Endothelial cell of umbilical vein (primary cell): Measurements from ENCODE around the gene FILIP1. TPM values are rescaled to one million over a fixed set of nuclear protein-coding genes. Genes with fewer than 3 reads are reported as not detected.

Source experiments
- BruUV-seq: library from RNA; stranded (reverse); fragments of 400-500 nt; replicated peaks from 2 replicates; lab custom pipeline; 2021; lab: Mats Ljungman, UMichigan
- CTCF ChIA-PET: fragments of 300-600, 350-600 bp; sonication (Branson Sonifier 250); formaldehyde crosslinking; loops from one replicate; lab custom pipeline; 2021; ENCODE audit warnings: antibody characterized with exemption, inconsistent platforms; lab: Charles Lee
- POLR2A ChIA-PET: fragments of 300-600, 350-600 bp; sonication (Branson Sonifier 250); formaldehyde crosslinking; loops from one replicate; lab custom pipeline; 2021; ENCODE audit warnings: antibody characterized with exemption, inconsistent platforms; lab: Charles Lee
- DNase-seq: peaks from one replicate; pipeline ENCODE4 v3.0.0-alpha.2; 2011; ENCODE audit warnings: low read depth, low spot score
- FAIRE-seq: peaks from 2 replicates; lab custom pipeline; 2011; peaks lifted over from hg19 to GRCh38; lab: Jason Lieb, UNC
- H2AFZ ChIP-seq: 2 replicates; pipeline ENCODE4 v1.6.0; 2012; ENCODE audit warnings: low read depth, low read length, control low read depth, inconsistent platforms
- H3K27ac ChIP-seq: 2 replicates; pipeline ENCODE4 v1.5.1; 2011; ENCODE audit warnings: low read depth, mild to moderate bottlenecking, control low read depth, low read length, moderate library complexity; ENCODE audit not compliant: insufficient read depth
- H3K27me3 ChIP-seq, 2 experiments: 2 replicates each; pipeline versions ENCODE4 v1.6.0 to v1.6.1; 2011; ENCODE audit warnings: low read length in 2 of 2, mixed read lengths in 1 of 2; ENCODE audit not compliant: control insufficient read depth in 2 of 2, insufficient read depth in 2 of 2
- H3K36me3 ChIP-seq, 2 experiments: 2 replicates in 1 of 2; 3 replicates in 1 of 2; pipeline ENCODE4 v1.5.1; 2011; ENCODE audit warnings: low read length in 2 of 2, mild to moderate bottlenecking in 1 of 2, moderate library complexity in 1 of 2; ENCODE audit not compliant: control insufficient read depth in 2 of 2, insufficient read depth in 2 of 2; ENCODE audit errors: extremely low read depth in 1 of 2
- H3K4me1 ChIP-seq: 3 replicates; pipeline ENCODE4 v1.5.1; 2011; ENCODE audit warnings: mild to moderate bottlenecking, low read length; ENCODE audit not compliant: control insufficient read depth, insufficient read depth; ENCODE audit errors: extremely low read depth
- H3K4me2 ChIP-seq: 2 replicates; pipeline ENCODE4 v1.6.1; 2011; ENCODE audit warnings: low read length, control low read depth, mixed read lengths; ENCODE audit not compliant: insufficient read depth
- H3K4me3 ChIP-seq, 3 experiments: fragments of 200-600 bp in 1 of 3; sonication (generic), shearing (Covaris generic) in 1 of 3; replicated peaks in 1 of 3; 2 replicates each; pipeline ENCODE4 v1.5.1; 2011 to 2016; ENCODE audit warnings: control low read depth in 3 of 3, low read length in 3 of 3, mild to moderate bottlenecking in 2 of 3, inconsistent platforms in 1 of 3, low read depth in 1 of 3, moderate library complexity in 1 of 3; ENCODE audit not compliant: insufficient read depth in 1 of 3
- H3K79me2 ChIP-seq: 2 replicates; pipeline ENCODE4 v1.6.0; 2012; ENCODE audit warnings: low read length, inconsistent platforms; ENCODE audit not compliant: control insufficient read depth, insufficient read depth
- H3K9ac ChIP-seq: replicated peaks from 2 replicates; pipeline ENCODE3; 2011; ENCODE audit warnings: low read length, control low read depth; ENCODE audit not compliant: insufficient read depth; ENCODE audit errors: extremely low read depth
- H3K9me1 ChIP-seq: replicated peaks from 3 replicates; pipeline ENCODE4 v1.6.0; 2011; ENCODE audit warnings: mild to moderate bottlenecking, low read length; ENCODE audit not compliant: control insufficient read depth, insufficient read depth; ENCODE audit errors: extremely low read depth
- H3K9me3 ChIP-seq: replicated peaks from 2 replicates; pipeline ENCODE4 v1.5.1; 2012; ENCODE audit warnings: low read length, inconsistent platforms; ENCODE audit not compliant: control insufficient read depth, insufficient read depth
- H4K20me1 ChIP-seq: replicated peaks from 2 replicates; pipeline ENCODE3; 2011; ENCODE audit warnings: mild to moderate bottlenecking, low read length; ENCODE audit not compliant: control insufficient read depth, insufficient read depth; ENCODE audit errors: extremely low read depth
- EZH2 ChIP-seq: IDR thresholded peaks from 2 replicates; pipeline ENCODE4 v1.6.1; 2012; ENCODE audit warnings: borderline replicate concordance, low read depth, mild to moderate bottlenecking, moderate library complexity, low read length, inconsistent platforms; ENCODE audit not compliant: severe bottlenecking
- FOS ChIP-seq: IDR thresholded peaks from 2 replicates; pipeline ENCODE4 v1.6.1; 2011; ENCODE audit warnings: mild to moderate bottlenecking, low read length, moderate library complexity, borderline replicate concordance; ENCODE audit not compliant: insufficient read depth
- GATA2 ChIP-seq: IDR thresholded peaks from 2 replicates; pipeline ENCODE4 v1.7.0; 2011; ENCODE audit warnings: low read depth, mild to moderate bottlenecking, moderate library complexity, mixed read lengths, low read length; ENCODE audit not compliant: insufficient read length, insufficient read depth
- JUN ChIP-seq: IDR thresholded peaks from 2 replicates; pipeline ENCODE4 v1.6.1; 2011; ENCODE audit warnings: borderline replicate concordance, low read depth; ENCODE audit not compliant: insufficient read length, insufficient read depth
- MYC ChIP-seq: IDR thresholded peaks from one replicate; pipeline ENCODE4 v1.6.1; 2011; ENCODE audit warnings: mild to moderate bottlenecking, low read depth, low read length
- POLR2A ChIP-seq: IDR thresholded peaks from 2 replicates; pipeline ENCODE4 v1.6.1; 2012; ENCODE audit warnings: low read depth, mild to moderate bottlenecking, control low read depth, low read length
- POLR2AphosphoS5 ChIP-seq: IDR thresholded peaks from 2 replicates; pipeline ENCODE4 v1.6.1; 2012; ENCODE audit warnings: low read depth, mild to moderate bottlenecking, control low read depth, low read length, moderate library complexity; ENCODE audit not compliant: insufficient read depth
- dilution Hi-C: fragments of 300-500 bp; cut with MboI; formaldehyde crosslinking; loops from one replicate; pipeline ENCODE4 v1.15.0; 2019; ENCODE audit warnings: low sequenced_read_pairs; ENCODE audit not compliant: extremely low pct_ligation_motif_present
- intact Hi-C: fragments of 100-400 bp; cut with micrococcal nuclease; formaldehyde crosslinking; loops from one replicate; pipeline ENCODE4 v1.10.0; 2022
- polyA plus RNA-seq, 4 experiments: library from polyadenylated mRNA; depleted of rRNA in 3 of 4; stranded (reverse) in 3 of 4; unstranded in 1 of 4; fragments of >200 nt; gene quantifications; 2 replicates each; pipeline versions ENCODE4 v1.2.1 to v1.2.3, GENCODE V29; 2011 to 2012; ENCODE audit warnings: missing spikeins in 1 of 4
- total RNA-seq: library from RNA; stranded (reverse); gene quantifications from 2 replicates; pipeline ENCODE4 v1.2.3, GENCODE V29; 2021
- TF ChIP-seq, protein P1 (sequence below): IDR thresholded peaks from 2 replicates; pipeline ENCODE4 v1.6.1; 2011; ENCODE audit not compliant: insufficient read depth, insufficient read length

The FILIP1 gene
- total and polyA plus RNA-seq, 2 donors (not counting 3 experiments of a cell fraction or from before 2014, with no cell fraction given) = 2.8 to 13.7 TPM

DNA sequence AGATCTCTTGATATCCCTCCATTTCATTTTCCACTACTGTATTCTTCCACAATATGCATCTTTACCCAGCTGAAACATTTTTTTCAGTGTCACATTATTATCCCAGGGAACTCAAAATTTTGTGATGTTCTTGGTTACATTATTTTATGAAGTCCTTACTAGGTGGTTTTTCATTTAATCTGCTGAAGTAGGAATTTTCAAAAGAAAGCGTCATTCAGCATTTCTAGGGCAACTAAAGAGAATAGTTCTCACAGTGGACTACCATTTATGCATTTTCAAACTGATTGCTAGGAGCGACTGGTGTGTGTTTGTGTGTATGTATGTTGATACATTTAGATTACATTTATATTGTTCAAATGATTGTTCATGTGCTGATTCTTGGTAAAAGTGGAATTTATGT, 206.6 kb downstream of the FILIP1 start:
- no peak for DNase-seq
- no TSS peak for BruUV-seq
- Histone ChIP-seq H3K79me2 (peaks cover 27% of the 10 kb centered on the region), H3K4me3 (no peak overlapping the region), H3K9ac (no peak overlapping the region), H3K27me3 (no peaks in the 10 kb centered on the region), H4K20me1 (no peaks in the 10 kb centered on the region), H3K9me3 (no peaks in the 10 kb centered on the region), H3K27ac (no peak overlapping the region), H3K36me3 (no peaks in the 10 kb centered on the region), H2AFZ (no peak overlapping the region), H3K4me2 (no peak overlapping the region), H3K9me1 (no peaks in the 10 kb centered on the region), H3K4me1 (peaks cover 17% of the 10 kb centered on the region)
- dilution Hi-C loops = no loop called here
- intact Hi-C loops = no loop called here
- ChIA-PET CTCF (no interaction called here), POLR2A (no interaction called here)
- TF ChIP-seq EZH2 = no peak
- TF ChIP-seq, protein P1, sequence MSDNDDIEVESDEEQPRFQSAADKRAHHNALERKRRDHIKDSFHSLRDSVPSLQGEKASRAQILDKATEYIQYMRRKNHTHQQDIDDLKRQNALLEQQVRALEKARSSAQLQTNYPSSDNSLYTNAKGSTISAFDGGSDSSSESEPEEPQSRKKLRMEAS = no peak
- TF ChIP-seq JUN = no peak
- TF ChIP-seq GATA2 = no peak
- no peak for TF ChIP-seq FOS
- TF ChIP-seq POLR2A = no peak
- no peak for TF ChIP-seq MYC
- no peak for FAIRE-seq

DNA sequence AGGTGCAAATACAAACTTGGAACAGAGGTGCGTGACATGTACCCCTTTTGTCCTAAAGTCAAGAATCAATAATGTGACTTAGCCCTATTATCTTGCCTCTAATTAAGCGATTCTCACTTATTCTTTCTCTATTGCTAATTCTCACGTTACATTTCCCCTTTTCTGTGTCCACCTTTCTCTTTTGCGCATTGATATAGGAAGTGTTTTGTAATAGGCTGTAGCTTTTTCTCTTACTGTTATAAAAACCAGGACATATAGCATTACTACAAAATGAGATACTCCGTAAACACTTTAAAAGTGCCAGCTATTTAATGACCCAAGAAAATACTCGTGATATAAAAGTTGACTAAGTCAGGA, 208.3 kb downstream of the FILIP1 start:
- Histone ChIP-seq H3K4me3 (peak overlapping the region; percentile 75 to 94 (median 91)), H3K27ac (peak overlapping the region; percentile 66), H3K9me1 (no peaks in the 10 kb centered on the region), H2AFZ (peak overlapping the region; percentile 79), H3K4me1 (peaks cover 22% of the 10 kb centered on the region), H3K4me2 (peak overlapping the region; percentile 94), H3K9me3 (no peaks in the 10 kb centered on the region), H3K27me3 (no peaks in the 10 kb centered on the region), H4K20me1 (no peaks in the 10 kb centered on the region), H3K9ac (peak overlapping the region; percentile 71), H3K36me3 (no peaks in the 10 kb centered on the region), H3K79me2 (peaks cover 44% of the 10 kb centered on the region)
- TF ChIP-seq POLR2AphosphoS5 = no peak
- TF ChIP-seq POLR2A = no peak
- no peak for TF ChIP-seq GATA2
- intact Hi-C loops = loop anchor here (1.0 to 2.0 kb wide), 2 partner anchors 12 to 42 kb away; partner anchors contain the start of gene COX7A2
- POLR2A ChIA-PET = interaction anchor here (0.8 to 1.5 kb wide), 4 partner anchors 9 to 316 kb away, joined by 3 to 6 read pairs (median 4); partner anchors contain the start of genes COX7A2 and SENP6
- dilution Hi-C loops = no loop called here
- DNase-seq (no peak), FAIRE-seq (no peak)
- BruUV-seq = TSS peak; percentile 79
- CTCF ChIA-PET = interaction anchor here (1.2 to 9.8 kb wide), 7 partner anchors 9 to 239 kb away, joined by 3 to 95 read pairs (median 3); no protein-coding TSS in a partner anchor
